GM12865 (cell line): ENCODE measurements around the gene OR8D1.

ENCODE experiments used
- DNase-seq: peaks from one replicate; pipeline ENCODE4 v3.0.0; 2010; ENCODE audit warnings: low read depth
- H3K4me3 ChIP-seq: 2 replicates; pipeline ENCODE4 v1.5.1; 2011; ENCODE audit warnings: mild to moderate bottlenecking, low read depth, low read length, control low read depth
- CTCF ChIP-seq: IDR thresholded peaks from 2 replicates; pipeline ENCODE4 v1.5.1; 2011; ENCODE audit warnings: low read length, control low read depth, low read depth, inconsistent platforms; ENCODE audit not compliant: insufficient read depth; ENCODE audit errors: missing control alignments

OR8D1 gene

DNA sequence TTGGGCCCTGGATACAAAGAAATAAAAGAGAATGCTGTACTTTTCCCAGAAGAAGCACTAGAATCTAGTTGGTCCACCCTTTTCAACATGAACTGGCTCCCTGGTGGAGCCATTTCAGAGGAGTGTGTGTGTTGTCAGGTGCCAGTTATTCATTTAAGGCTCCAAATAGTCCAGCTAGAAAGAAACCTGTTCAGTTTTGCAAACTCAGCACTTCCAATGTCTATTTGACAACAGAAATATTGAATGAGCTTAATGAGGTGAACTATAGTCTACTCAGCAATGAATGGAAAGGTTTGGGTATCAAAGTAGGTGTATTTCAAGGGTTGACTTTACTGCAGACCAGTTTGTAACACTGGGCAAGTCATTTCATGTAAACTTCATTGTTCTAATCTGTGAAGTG, 2.1 kb downstream of the OR8D1 start:
- DNase-seq = no peak

DNA sequence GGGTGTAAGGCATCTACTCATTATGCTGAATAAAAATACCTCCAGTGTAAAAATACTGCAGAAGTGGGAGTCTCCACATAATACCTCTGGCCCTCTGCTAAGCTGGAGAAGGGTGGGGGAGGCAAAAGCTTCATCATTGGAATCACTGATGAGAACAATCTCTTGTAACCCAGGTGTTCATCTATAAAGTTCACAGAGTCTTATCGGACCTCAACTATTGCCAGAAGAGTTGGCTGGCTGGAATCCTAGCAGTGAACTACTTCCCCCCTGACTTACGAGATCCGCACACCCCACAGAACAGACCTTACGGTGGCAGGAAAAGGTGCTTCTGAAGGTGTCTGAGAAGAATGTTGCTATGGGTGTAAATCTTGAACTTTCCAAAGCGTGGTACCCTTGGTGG, 2.5 kb downstream of the OR8D1 start:
- no peak for TF ChIP-seq CTCF
- no peak for DNase-seq
- H3K4me3 ChIP-seq = no peak overlapping the region

More for the DNA sequence above, 2.1 kb downstream of the OR8D1 start:
- no peak overlapping the region for H3K4me3 ChIP-seq
- no peak for TF ChIP-seq CTCF

- no peak for DNase-seq
- no peak overlapping the region for H3K4me3 ChIP-seq
- TF ChIP-seq CTCF = no peak
These were observed 3.0 kb downstream of the OR8D1 start for GRCh38 chr11:124310721-124311120.

DNA sequence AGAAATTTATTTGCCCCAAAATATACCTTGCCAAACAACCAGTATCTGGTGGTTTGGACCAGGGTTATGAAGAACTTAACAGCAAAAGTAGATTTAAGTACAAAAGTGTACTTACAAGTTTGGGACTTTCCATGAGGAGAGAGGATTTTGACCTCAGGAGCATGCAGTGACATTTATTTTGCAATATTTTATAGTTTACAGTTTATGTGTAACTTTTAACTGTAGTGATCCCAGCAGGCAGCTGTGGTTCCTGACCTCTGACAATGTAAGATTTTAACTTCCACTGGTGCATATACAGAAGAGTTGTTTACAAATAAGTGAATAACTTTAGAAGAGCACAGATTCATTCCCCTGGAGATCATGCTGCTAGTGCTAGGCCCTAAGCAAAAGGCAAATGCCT, 6.7 kb downstream of the OR8D1 start:
- no peak overlapping the region for H3K4me3 ChIP-seq
- DNase-seq = no peak
- no peak for TF ChIP-seq CTCF

- no peak overlapping the region for H3K4me3 ChIP-seq
- no peak for DNase-seq
- no peak for TF ChIP-seq CTCF
These were observed 11.2 kb downstream of the OR8D1 start for GRCh38 chr11:124302347-124303125.

DNA sequence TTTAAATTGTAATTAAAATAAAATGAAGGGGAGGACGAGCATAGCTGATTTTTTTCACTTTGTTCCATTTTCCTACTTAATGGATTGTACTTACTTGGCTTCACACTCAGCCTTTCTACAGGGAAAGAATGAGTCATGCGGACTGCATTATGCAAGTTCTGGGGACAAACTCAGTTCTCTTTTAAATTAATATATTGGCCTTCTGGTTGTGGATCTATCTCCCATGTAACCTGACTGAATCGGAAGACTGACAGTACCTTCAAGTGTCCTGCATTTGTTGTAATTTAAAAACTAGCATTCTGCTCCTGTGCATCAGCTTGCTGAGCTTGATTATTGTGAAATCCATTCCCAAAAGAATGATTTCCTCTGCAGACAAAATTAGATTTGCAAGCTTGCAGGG, 12.2 kb downstream of the OR8D1 start:
- no peak for TF ChIP-seq CTCF

GRCh38 chr11:124297921-124298320, 15.8 kb downstream of the OR8D1 start:
- TF ChIP-seq CTCF = no peak
- no peak overlapping the region for H3K4me3 ChIP-seq
- no peak for DNase-seq

More for the DNA sequence above, 12.2 kb downstream of the OR8D1 start:
- no peak overlapping the region for H3K4me3 ChIP-seq
- DNase-seq = no peak
